NAMALWA (cell line): ENCODE results near the gene BMP6.

Source experiments
- DNase-seq: peaks from one replicate; pipeline ENCODE4 v3.0.0-alpha.2; 2015; ENCODE audit warnings: low spot score

BMP6 gene

GRCh38 chr6:7747901-7748504 is 22.1 kb downstream of the BMP6 start:
- no peak for DNase-seq

DNA sequence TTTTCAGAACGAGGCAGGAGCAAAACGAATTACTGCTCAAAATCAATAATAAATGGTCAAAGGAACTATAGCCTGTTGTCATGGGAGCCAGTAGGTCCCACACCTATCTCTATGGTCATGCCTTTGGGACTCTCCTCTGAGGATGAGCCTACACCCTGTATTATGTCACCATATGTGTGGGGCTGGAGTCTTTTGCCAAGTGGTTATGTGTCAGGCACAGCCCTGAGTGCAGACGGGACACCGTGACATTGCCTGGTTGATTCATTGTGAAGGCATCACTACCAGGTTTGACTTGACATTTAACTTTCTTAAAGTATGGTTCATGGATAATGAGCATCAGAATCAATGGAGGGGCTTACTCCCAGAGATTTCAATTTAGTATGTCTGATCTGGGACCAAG is 23.6 kb downstream of the BMP6 start:
- DNase-seq = no peak

DNA sequence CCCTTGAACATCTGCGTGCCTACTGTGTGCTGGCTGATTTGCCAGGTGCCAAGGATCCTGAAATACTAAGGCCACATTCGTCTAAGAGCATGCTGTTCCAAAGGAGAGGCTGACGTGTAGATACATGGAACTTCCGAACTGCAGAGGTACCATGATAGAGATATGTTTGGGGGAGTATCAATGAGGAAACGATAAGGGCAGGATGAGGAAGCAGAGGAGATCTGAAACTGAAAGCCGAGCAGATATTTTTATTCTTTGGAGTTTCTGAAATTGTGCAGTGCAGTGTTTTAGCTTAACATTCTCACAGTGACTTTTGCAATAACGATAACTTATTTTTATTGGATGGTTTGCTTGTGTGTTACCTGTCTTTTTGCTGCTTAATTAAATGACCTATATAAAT is 24.3 kb downstream of the BMP6 start:
- no peak for DNase-seq

- no peak for DNase-seq
These were observed 32.6 kb downstream of the BMP6 start for GRCh38 chr6:7758456-7758855.

DNA sequence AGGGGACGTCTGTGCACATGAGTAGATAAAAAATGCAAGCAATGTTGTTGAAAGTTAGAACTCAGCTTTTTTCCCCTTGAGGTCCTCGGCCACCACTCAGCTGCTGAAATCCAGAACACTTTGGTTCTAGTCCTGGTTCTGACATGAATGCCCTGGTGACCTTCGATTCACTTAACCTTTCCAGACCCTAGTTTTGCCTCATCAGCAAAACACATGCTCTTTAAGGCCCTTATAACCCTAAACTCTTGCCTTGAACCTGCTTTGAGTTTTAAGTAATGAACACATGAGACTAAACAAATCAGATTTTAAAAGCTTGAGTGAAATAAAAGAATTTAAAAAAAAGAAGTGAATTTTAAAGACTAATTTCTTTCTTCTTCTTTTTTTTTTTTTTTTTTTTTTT is 33.4 kb downstream of the BMP6 start:
- no peak for DNase-seq

DNA sequence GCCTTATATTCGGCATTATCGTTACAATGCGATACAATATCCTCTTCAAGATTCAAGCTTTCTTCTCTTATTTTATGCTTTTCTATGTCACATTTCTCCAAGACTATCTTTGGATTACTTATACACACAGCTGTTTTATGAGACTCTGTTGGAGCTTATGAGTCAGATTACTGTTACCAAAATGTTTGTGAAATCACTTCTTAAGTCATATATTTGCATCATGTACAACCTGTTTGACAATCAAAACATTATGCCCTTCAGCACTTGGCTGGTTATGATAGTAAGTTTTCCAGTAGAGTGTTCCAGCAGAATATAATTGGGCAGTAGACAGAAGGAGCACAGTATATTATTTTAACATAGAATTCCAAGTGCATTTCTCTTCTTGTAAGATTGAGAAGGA is 35.2 kb downstream of the BMP6 start:
- no peak for DNase-seq

GRCh38 chr6:7762760-7763159 is 36.9 kb downstream of the BMP6 start:
- DNase-seq = no peak

- DNase-seq = no peak
These were observed 38.0 kb downstream of the BMP6 start for GRCh38 chr6:7763881-7764280.

GRCh38 chr6:7765575-7766325 is 39.9 kb downstream of the BMP6 start:
- no peak for DNase-seq

- DNase-seq = no peak
These were observed 43.8 kb downstream of the BMP6 start for GRCh38 chr6:7769702-7770101.

GRCh38 chr6:7770111-7770510 is 44.2 kb downstream of the BMP6 start:
- DNase-seq = no peak

- DNase-seq = no peak
These were observed 44.7 kb downstream of the BMP6 start for GRCh38 chr6:7770601-7771000.

DNA sequence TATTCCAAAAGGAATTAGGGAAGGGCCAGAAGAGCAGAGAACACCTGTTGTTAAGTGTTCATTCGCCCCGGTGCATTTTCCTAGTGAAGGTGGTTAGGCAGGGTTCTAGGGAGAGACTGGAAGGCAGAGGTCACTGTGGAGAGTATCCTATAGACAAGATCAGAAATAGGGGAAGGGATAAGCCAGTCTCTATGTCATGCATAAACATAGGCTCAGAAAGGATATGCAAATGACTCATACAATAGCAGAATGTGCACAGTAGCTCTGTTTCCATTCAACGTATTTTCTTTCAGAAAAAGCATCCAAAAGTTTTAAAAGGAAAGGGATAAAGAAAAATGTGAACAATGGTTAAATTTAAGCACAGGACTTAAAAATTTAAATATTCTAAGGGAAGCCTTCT is 47.4 kb downstream of the BMP6 start:
- no peak for DNase-seq

DNA sequence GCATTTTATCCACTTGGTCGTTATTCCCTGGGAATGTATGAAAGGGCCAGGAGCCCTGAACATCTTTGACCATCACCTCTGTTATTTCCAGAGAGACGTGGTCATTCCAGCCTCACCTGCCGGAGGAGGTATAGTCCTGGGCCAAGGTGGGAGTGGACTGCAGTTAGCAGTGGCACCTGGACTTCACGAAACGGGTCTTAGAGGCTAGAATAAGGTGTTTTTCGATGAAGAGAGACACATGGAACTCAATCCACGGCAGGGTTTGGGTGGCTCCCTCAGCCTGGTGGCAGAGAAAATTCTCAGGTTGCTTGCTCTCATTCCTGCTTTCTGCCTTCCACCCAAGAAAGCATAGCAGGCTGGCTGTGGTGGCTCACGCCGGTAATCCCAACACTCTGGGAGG is 48.0 kb downstream of the BMP6 start:
- no peak for DNase-seq

- DNase-seq = no peak
These were observed 50.6 kb downstream of the BMP6 start for GRCh38 chr6:7776509-7776908.

DNA sequence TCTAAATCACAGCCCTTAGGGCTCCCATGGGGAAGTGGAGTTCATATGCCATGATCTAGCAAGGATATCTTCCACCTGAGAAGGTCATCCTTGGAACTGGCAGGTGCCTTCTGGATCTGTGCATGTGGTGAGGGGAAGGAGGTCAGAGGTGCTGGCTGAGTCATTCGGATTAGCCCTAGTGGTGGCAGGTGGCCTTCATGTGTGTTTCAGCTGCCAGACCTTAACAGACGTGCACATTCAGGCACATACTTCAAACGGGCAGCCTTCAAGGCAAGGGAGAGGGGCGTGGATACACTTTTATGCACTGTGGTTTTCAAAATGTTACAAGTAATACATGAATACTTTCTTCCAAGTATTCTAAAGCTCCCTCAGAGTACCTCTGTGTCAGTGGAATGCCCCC is 51.2 kb downstream of the BMP6 start:
- no peak for DNase-seq

DNA sequence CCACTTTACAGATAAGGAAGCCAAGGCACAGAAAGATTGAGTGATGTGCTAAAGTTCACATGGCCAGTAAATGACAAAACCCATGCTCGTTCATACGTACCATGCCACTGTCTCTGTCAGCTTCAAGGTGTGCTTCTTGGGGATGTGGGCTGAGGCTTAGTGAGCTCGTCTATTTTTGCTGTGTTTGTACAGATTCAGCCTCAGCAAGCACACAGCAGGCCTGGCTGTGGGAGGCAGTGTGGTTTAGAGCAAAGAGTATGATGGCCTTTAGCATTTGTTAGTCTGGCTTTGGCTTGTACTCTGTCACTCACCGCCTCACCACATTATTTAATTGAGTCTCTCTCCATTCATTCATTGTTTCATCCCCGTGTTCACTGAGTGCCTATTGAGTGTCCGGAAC is 55.3 kb downstream of the BMP6 start:
- no peak for DNase-seq

DNA sequence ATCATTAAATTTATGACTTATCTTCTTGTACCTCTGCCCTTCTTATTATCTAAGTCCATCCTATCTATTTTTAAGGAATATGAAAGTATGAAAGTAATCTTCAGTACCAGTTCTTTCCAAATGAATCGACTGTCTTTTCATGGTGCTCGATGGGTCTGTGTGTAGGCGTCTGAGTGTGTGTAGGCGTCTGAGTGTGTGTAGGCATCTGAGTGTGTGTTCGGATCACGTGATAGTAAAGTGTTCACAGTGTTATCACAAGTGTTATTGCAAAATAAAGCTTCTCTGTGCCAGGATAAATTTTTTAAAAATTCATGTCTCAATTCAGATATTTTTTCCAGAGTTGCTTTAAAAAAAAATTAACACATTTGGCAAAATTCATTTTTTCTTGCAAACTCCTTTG is 58.3 kb downstream of the BMP6 start:
- no peak for DNase-seq

DNA sequence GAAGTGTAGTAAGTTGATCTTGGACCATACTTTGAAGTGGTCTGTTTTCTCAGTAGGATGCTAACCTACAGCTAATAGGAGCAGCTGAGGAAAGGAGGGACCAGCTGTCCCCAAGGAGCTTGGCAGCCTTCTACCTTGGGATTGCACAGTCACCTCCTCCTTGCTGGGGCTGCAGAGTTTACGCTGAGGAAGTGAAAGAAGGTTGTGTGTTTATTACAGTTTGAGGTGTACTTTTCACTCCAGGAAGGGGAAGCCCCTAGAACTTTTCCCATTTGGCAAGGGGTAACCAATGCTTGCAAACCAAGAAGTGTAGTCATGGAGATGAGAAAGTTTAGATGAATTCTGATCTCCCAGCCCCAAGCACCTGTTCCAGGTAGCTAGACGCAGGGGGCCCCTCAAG is 58.8 kb downstream of the BMP6 start:
- DNase-seq = no peak

GRCh38 chr6:7785243-7786035 is 59.5 kb downstream of the BMP6 start:
- no peak for DNase-seq

- no peak for DNase-seq
These were observed 60.3 kb downstream of the BMP6 start for GRCh38 chr6:7786214-7786661.

GRCh38 chr6:7787137-7787608 is 61.3 kb downstream of the BMP6 start:
- no peak for DNase-seq

GRCh38 chr6:7787731-7788130 is 61.8 kb downstream of the BMP6 start:
- DNase-seq = no peak
